H9 (cell line): ENCODE measurements around the gene ZNF382. TPM values are rescaled to one million over a fixed set of nuclear protein-coding genes. Genes with fewer than 3 reads are reported as not detected.

Experiments
- DNase-seq: peaks from one replicate; pipeline ENCODE4 v3.0.0-alpha.2; 2017
- H2AFZ ChIP-seq: one replicate; pipeline ENCODE4 v1.6.1; 2013; ENCODE audit warnings: mild to moderate bottlenecking, low read length, control low read depth, moderate library complexity
- H2AK5ac ChIP-seq: 2 replicates; pipeline ENCODE4 v1.6.1; 2013; ENCODE audit warnings: low read length, control low read depth, mixed read lengths; ENCODE audit not compliant: insufficient read length
- H2BK120ac ChIP-seq: one replicate; pipeline ENCODE4 v1.6.1; 2013; ENCODE audit warnings: low read depth, mild to moderate bottlenecking, low read length, control low read depth, inconsistent platforms; ENCODE audit not compliant: poor library complexity, severe bottlenecking
- H2BK12ac ChIP-seq: 2 replicates; pipeline ENCODE4 v1.6.1; 2013; ENCODE audit warnings: low read length, control low read depth, mixed read lengths, low read depth; ENCODE audit not compliant: insufficient read length
- H2BK15ac ChIP-seq: 2 replicates; pipeline ENCODE4 v1.6.1; 2013; ENCODE audit warnings: low read depth, low read length, control low read depth
- H2BK20ac ChIP-seq: one replicate; pipeline ENCODE4 v1.6.1; 2013; ENCODE audit warnings: low read depth, mild to moderate bottlenecking, low read length, control low read depth, inconsistent platforms; ENCODE audit not compliant: poor library complexity, severe bottlenecking
- H2BK5ac ChIP-seq: 2 replicates; pipeline ENCODE4 v1.6.1; 2013; ENCODE audit warnings: low read length, control low read depth, mixed read lengths; ENCODE audit not compliant: insufficient read length
- H3K14ac ChIP-seq: 2 replicates; pipeline ENCODE4 v1.6.1; 2013; ENCODE audit warnings: low read length, control low read depth; ENCODE audit not compliant: insufficient read depth
- H3K18ac ChIP-seq: 2 replicates; pipeline ENCODE4 v1.6.1; 2013; ENCODE audit warnings: low read depth, mild to moderate bottlenecking, mixed read lengths, low read length, control low read depth; ENCODE audit not compliant: insufficient read length
- H3K23ac ChIP-seq: 2 replicates; pipeline ENCODE4 v1.6.1; 2013; ENCODE audit warnings: low read length, control low read depth, mixed read lengths, low read depth; ENCODE audit not compliant: insufficient read length
- H3K23me2 ChIP-seq: 2 replicates; pipeline ENCODE4 v1.6.1; 2013; ENCODE audit warnings: low read depth, mild to moderate bottlenecking, mixed read lengths, low read length, control low read depth; ENCODE audit not compliant: insufficient read length, poor library complexity, severe bottlenecking
- H3K27ac ChIP-seq: 2 replicates; pipeline ENCODE4 v1.5.1; 2013; ENCODE audit warnings: low read length, control low read depth, mixed read lengths, low read depth; ENCODE audit not compliant: insufficient read length
- H3K27me3 ChIP-seq: 2 replicates; pipeline ENCODE4 v1.6.1; 2013; ENCODE audit warnings: low read length, control low read depth, inconsistent platforms; ENCODE audit not compliant: insufficient read depth
- H3K4ac ChIP-seq: 2 replicates; pipeline ENCODE4 v1.6.1; 2013; ENCODE audit warnings: low read depth, mild to moderate bottlenecking, control low read depth, inconsistent platforms, low read length, moderate library complexity
- H3K4me1 ChIP-seq: 2 replicates; pipeline ENCODE4 v1.6.1; 2013; ENCODE audit warnings: low read length, control low read depth, inconsistent platforms; ENCODE audit not compliant: insufficient read depth
- H3K4me2 ChIP-seq: 2 replicates; pipeline ENCODE4 v1.6.1; 2013; ENCODE audit warnings: low read length, control low read depth, mixed read lengths; ENCODE audit not compliant: insufficient read length, insufficient read depth
- H3K56ac ChIP-seq: 2 replicates; pipeline ENCODE4 v1.6.1; 2013; ENCODE audit warnings: low read depth, mild to moderate bottlenecking, mixed read lengths, low read length, control low read depth; ENCODE audit not compliant: insufficient read length
- H3K79me1 ChIP-seq: 2 replicates; pipeline ENCODE4 v1.6.1; 2013; ENCODE audit warnings: low read depth, mild to moderate bottlenecking, moderate library complexity, low read length, control low read depth, inconsistent platforms; ENCODE audit not compliant: insufficient read depth, poor library complexity, severe bottlenecking
- H3K79me2 ChIP-seq: 2 replicates; pipeline ENCODE4 v1.6.1; 2013; ENCODE audit warnings: low read length, control low read depth, inconsistent platforms; ENCODE audit not compliant: insufficient read depth
- H3K9ac ChIP-seq: 2 replicates; pipeline ENCODE4 v1.6.1; 2013; ENCODE audit warnings: low read length, control low read depth, mixed read lengths; ENCODE audit not compliant: insufficient read length; ENCODE audit errors: extremely low read depth
- H3K9me3 ChIP-seq: one replicate; pipeline ENCODE4 v1.6.1; 2013; ENCODE audit warnings: low read depth, low read length, inconsistent platforms; ENCODE audit not compliant: control insufficient read depth
- H3T11ph ChIP-seq: one replicate; pipeline ENCODE4 v1.6.1; 2013; ENCODE audit warnings: mild to moderate bottlenecking, low read length, control low read depth, inconsistent platforms
- H4K20me1 ChIP-seq: one replicate; pipeline ENCODE4 v1.6.1; 2013; ENCODE audit not compliant: control insufficient read depth, insufficient read length, insufficient read depth
- H4K5ac ChIP-seq: 2 replicates; pipeline ENCODE4 v1.6.1; 2013; ENCODE audit warnings: low read depth, mild to moderate bottlenecking, mixed read lengths, low read length, control low read depth; ENCODE audit not compliant: insufficient read length
- H4K8ac ChIP-seq: replicated peaks from 2 replicates; pipeline ENCODE4 v1.6.1; 2013; ENCODE audit warnings: low read length, control low read depth, mixed read lengths, low read depth; ENCODE audit not compliant: insufficient read length
- H4K91ac ChIP-seq: 2 replicates; pipeline ENCODE4 v1.6.1; 2013; ENCODE audit warnings: low read depth, mild to moderate bottlenecking, moderate library complexity, mixed read lengths, low read length, control low read depth; ENCODE audit not compliant: insufficient read length
- H3K27ac Mint-ChIP-seq, 3 experiments: 2 replicates in 2 of 3; 3 replicates in 1 of 3; pipeline ENCODE4 v1.8.0; 2020 to 2021; ENCODE audit warnings: mixed read lengths in 3 of 3, mild to moderate bottlenecking in 1 of 3, moderate library complexity in 1 of 3
- H3K27me3 Mint-ChIP-seq: 2 replicates; pipeline ENCODE4 v1.8.0; 2021; ENCODE audit warnings: low read depth, mild to moderate bottlenecking, moderate library complexity, mixed read lengths
- H3K36me3 Mint-ChIP-seq, 3 experiments: 2 replicates in 2 of 3; 3 replicates in 1 of 3; pipeline ENCODE4 v1.8.0; 2020 to 2021; ENCODE audit warnings: low read depth in 3 of 3, mixed read lengths in 3 of 3; ENCODE audit not compliant: insufficient read depth in 1 of 3
- H3K4me1 Mint-ChIP-seq, 2 experiments: 2 replicates each; pipeline ENCODE4 v1.8.0; 2020; ENCODE audit warnings: mixed read lengths in 2 of 2
- H3K4me3 Mint-ChIP-seq, 2 experiments: 2 replicates in 1 of 2; 3 replicates in 1 of 2; pipeline ENCODE4 v1.8.0; 2020 to 2021; ENCODE audit warnings: mild to moderate bottlenecking in 2 of 2, mixed read lengths in 2 of 2, moderate library complexity in 1 of 2
- H3K9me3 Mint-ChIP-seq, 2 experiments: 2 replicates in 1 of 2; 3 replicates in 1 of 2; pipeline ENCODE4 v1.8.0; 2020; ENCODE audit warnings: mild to moderate bottlenecking in 2 of 2, mixed read lengths in 2 of 2, moderate library complexity in 1 of 2
- WGBS: extraction: QIAGEN DNeasy Blood & Tissue Kit; methylation state at CpG from one replicate; pipeline ENCODE4 v1.1.7; 2013; ENCODE audit warnings: missing lambda C conversion rate, low lambda C conversion rate, mixed read lengths; ENCODE audit not compliant: insufficient read length; ENCODE audit errors: extremely low coverage; 5-methylcytosine and 5-hydroxymethylcytosine counted together
- total RNA-seq: library from RNA; stranded (reverse); gene quantifications from 2 replicates; pipeline ENCODE4 v1.2.1, GENCODE V29; 2021
- TF ChIP-seq, protein P1 (sequence below): fragments of 200-600 bp; sonication (generic); conservative IDR thresholded peaks from 3 replicates; pipeline ENCODE4 v1.8.0; 2021; ENCODE audit warnings: antibody characterized with exemption, mild to moderate bottlenecking

The ZNF382 gene
- total RNA-seq, 1 experiment from 2014 or later, result 10.8 TPM

DNA sequence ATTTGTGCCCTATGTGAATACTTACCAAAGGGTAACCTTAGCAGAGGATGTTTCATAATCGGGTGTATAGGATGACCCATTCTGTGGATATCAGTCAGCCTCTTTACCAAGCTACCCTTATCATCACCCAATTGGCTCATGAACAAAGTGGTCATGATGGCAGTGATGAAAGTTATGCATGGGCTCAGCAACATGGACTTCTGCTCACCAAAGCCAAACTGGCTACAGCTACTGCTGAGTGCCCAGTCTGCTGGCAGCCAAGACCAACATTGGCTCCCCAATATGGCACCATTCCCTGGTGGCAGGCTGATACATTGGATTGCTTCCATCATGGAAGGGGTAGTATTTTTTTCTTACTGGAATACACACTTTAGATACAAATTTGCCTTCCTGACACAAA is 67.3 kb downstream of the ZNF382 start:
- Mint-ChIP-seq H3K27me3 (no peaks in the 10 kb centered on the region), H3K27ac (no peak overlapping the region), H3K4me3 (no peak overlapping the region), H3K4me1 (peaks cover 6 to 9% of the 10 kb centered on the region in 2 experiments), H3K9me3 (peaks cover 4 to 63% of the 10 kb centered on the region in 2 experiments; a peak in 4 of 5 replicates), H3K36me3 (peaks cover 0 to 52% (median 16%) of the 10 kb centered on the region in 3 experiments; a peak in 6 of 7 replicates)
- no peaks in the 10 kb centered on the region for H3K27me3 ChIP-seq
- no peak overlapping the region for H3K18ac ChIP-seq
- no peak overlapping the region for H2BK12ac ChIP-seq
- H2BK5ac ChIP-seq, result no peak overlapping the region
- H4K91ac ChIP-seq, result no peak overlapping the region
- H3K14ac ChIP-seq, result no peak overlapping the region
- H3K9me3 ChIP-seq, result no peaks in the 10 kb centered on the region
- H3K4me2 ChIP-seq, result no peak overlapping the region
- H3K23ac ChIP-seq, result no peak overlapping the region
- H2AK5ac ChIP-seq, result no peak overlapping the region
- H3K79me2 ChIP-seq, result peaks cover 4% of the 10 kb centered on the region; the same call in 1 of the 2 replicates
- no peaks in the 10 kb centered on the region for H3K4me1 ChIP-seq
- H4K8ac ChIP-seq, result no peak overlapping the region
- no peak overlapping the region for H4K5ac ChIP-seq
- no peaks in the 10 kb centered on the region for H3K79me1 ChIP-seq
- H2BK120ac ChIP-seq, result no peak overlapping the region
- TF ChIP-seq, protein P1, sequence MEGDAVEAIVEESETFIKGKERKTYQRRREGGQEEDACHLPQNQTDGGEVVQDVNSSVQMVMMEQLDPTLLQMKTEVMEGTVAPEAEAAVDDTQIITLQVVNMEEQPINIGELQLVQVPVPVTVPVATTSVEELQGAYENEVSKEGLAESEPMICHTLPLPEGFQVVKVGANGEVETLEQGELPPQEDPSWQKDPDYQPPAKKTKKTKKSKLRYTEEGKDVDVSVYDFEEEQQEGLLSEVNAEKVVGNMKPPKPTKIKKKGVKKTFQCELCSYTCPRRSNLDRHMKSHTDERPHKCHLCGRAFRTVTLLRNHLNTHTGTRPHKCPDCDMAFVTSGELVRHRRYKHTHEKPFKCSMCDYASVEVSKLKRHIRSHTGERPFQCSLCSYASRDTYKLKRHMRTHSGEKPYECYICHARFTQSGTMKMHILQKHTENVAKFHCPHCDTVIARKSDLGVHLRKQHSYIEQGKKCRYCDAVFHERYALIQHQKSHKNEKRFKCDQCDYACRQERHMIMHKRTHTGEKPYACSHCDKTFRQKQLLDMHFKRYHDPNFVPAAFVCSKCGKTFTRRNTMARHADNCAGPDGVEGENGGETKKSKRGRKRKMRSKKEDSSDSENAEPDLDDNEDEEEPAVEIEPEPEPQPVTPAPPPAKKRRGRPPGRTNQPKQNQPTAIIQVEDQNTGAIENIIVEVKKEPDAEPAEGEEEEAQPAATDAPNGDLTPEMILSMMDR, result no peak
- H3K56ac ChIP-seq, result no peak overlapping the region
- DNase-seq, result no peak
- no peak overlapping the region for H3T11ph ChIP-seq
- no peak overlapping the region for H2BK15ac ChIP-seq
- no peak overlapping the region for H2AFZ ChIP-seq
- no peak overlapping the region for H3K9ac ChIP-seq
- no CpG with 5 or more reads among the region's 1 CpG for WGBS
- H3K4ac ChIP-seq, result no peak overlapping the region
- no peak overlapping the region for H3K27ac ChIP-seq
- H2BK20ac ChIP-seq, result no peak overlapping the region
- H3K23me2 ChIP-seq, result no peaks in the 10 kb centered on the region
- no peaks in the 10 kb centered on the region for H4K20me1 ChIP-seq
